ENCODE data around the gene SNPH. TPM values are rescaled to one million over a fixed set of nuclear protein-coding genes. Genes with fewer than 3 reads are reported as not detected.

SNPH gene
- total RNA-seq, 1 experiment from 2014 or later: 5.4 TPM

DNA sequence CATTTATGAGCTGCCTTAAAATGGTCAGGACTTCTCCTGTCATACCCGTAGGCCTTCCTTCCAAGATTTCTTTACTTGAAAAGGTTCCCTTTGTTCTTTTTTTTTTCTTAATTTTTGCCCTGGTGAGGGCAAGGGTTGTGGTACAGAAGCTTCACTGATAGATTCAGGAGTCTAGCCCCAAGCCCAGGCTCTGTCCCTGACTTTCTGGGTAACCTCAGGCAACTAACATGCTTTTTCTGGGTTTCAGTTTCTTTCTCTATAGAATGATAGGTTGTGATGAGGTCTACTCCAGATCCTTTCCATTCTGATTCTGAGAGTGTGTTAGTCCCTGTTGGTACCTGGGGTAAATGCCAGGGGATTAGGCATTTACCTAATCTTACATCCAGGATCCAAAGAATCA, 21.2 kb downstream of the SNPH start:
- no peak for DNase-seq (ENCODE audit: low read depth in 1 of 2, low spot score in 2 of 2)
- no peak overlapping the region for H3K4me3 ChIP-seq
- H3K27ac ChIP-seq: no peak overlapping the region
- H3K36me3 ChIP-seq: no peaks in the 10 kb centered on the region
- peaks cover 31% of the 10 kb centered on the region for H3K4me1 ChIP-seq (replicated peaks)
- no peaks in the 10 kb centered on the region for H3K9me3 ChIP-seq (replicated peaks)
- H3K27me3 ChIP-seq (replicated peaks): no peaks in the 10 kb centered on the region

DNA sequence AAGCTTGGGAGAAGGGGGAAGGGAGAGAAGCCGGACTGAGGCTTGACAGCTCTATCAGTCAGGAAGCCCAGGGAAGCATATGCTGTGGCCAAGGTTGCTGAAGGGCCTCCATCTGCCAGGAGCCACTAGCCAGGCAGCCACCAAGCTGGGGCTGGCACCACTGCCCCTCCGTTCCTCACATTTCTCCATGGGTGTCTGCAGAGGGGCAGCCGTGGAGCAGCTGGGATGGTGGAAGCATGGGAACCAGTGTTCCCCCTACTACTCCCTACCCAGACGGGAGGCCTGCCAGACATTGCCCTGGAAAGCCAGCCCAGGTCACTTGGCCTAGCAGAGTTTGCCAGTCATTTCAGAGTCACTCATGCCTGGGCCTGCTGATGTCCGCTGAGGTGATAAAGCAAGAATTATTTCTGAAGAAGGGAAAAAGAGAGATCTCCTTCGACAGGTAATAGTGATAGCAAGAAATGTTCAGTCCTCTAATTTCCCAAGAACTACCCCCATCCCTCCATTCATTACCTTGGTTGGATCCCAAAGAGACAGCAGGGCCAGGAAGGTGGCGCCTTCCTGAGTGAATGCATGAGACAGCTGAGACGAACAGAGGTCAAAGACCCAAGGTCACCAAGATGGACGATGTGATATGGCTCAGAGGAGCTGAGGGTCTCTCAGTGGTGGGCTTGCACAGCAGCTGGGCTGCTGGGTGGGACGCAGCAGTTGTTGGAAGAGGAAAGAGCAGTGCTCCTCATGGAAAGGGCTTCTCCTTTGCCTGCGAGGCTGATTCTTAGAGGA, 21.9 kb downstream of the SNPH start:
- H3K36me3 ChIP-seq: no peaks in the 10 kb centered on the region
- no peak overlapping the region for H3K27ac ChIP-seq
- no peak for DNase-seq (ENCODE audit: low read depth in 1 of 2, low spot score in 2 of 2)
- H3K4me3 ChIP-seq: no peak overlapping the region
- H3K9me3 ChIP-seq (replicated peaks): no peaks in the 10 kb centered on the region
- H3K4me1 ChIP-seq (replicated peaks): peaks cover 32% of the 10 kb centered on the region
- no peaks in the 10 kb centered on the region for H3K27me3 ChIP-seq (replicated peaks)

DNA sequence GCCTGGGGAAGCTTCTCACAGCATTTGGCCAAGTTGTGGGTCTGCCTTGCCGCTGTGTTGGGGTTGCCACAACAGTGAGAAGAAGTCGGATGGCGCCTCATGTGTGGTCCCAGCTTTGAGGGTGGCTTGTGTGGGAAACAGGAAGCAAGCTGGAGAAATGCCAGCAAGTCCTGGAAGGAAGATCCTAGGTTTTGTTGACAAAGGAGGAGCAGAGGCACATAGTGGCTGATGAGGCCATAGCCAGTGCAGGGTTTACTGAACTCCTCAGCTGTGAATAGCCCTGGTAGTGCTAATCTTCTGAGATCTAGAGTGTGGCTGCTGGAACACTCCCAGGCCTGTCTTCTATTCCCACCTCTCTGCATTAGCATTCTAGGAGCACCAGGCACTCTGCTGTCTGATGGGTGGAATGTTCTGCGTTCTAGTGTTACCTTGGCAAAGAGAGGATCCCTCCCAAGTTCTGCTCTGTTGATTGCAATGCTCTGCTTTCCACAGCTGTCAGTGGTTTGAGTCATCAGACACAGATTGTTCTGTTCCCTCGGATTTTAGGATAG, 25.2 kb downstream of the SNPH start:
- Histone ChIP-seq H3K4me3 (no peak overlapping the region), H3K9me3 (replicated peaks) (no peaks in the 10 kb centered on the region), H3K27me3 (replicated peaks) (no peaks in the 10 kb centered on the region), H3K4me1 (replicated peaks) (peaks cover 22% of the 10 kb centered on the region), H3K27ac (peak overlapping the region; percentile 55), H3K36me3 (no peaks in the 10 kb centered on the region)
- DNase-seq (ENCODE audit: low read depth in 1 of 2, low spot score in 2 of 2): peak; percentile 92 to 94

DNA sequence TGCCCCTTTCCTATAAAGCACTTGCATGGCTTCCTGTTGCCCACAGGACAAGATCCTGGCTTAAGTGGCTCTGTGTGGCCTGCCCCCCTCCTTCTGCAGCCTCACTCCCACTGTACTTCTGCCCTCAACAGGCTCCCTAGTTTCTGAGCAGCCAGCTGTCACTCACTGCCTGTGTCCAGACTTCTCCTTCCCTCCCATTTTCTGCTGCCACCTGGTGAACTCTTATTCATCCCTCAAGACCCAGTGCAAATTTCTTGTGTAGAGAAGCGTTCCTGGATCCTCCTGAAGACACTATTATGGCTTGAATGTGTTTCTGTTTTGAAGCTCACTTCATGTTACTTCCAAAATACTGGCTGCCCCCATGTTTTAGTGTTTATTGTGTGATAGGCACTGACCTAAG, 26.5 kb downstream of the SNPH start:
- Histone ChIP-seq H3K27me3 (replicated peaks) (no peaks in the 10 kb centered on the region), H3K4me3 (no peak overlapping the region), H3K9me3 (replicated peaks) (no peaks in the 10 kb centered on the region), H3K4me1 (replicated peaks) (peaks cover 22% of the 10 kb centered on the region), H3K27ac (no peak overlapping the region), H3K36me3 (no peaks in the 10 kb centered on the region)
- no peak for DNase-seq (ENCODE audit: low read depth in 1 of 2, low spot score in 2 of 2)

DNA sequence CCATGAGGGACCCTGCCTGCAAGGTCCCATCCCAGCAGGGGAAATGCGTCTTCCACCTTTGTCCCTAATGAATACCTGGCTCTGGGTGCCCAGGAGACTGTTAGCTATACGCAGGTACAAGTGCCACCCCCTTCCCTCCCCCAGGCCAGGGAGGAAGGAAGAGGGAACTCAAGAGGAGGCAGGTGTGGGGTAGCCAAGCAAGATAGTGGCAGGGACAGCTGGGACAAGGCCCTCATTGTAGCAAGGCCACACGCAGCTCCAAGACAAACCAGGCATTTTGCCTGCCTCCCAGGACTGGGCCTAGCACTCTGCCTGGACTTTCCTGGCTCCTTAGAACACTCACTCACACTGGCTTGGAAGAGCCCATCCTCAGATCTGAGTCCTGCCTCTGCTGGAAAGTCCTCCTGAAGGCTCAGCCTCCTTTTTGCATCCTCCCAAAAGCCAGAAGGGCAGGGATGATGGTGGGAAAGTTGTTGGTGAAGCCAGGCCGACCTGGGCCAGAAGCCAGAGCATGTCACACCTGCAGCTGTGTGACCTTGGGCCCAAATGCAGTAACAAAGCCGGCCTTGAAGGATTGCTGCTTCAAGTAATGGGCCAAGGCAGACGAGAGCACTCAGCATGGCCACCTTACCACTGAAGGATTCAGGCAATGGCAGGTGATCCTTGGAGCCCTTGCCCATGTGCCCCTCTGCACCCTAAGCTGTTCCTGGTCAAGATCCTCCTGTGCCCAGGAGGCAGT, 27.7 kb downstream of the SNPH start:
- no peak overlapping the region for H3K4me3 ChIP-seq
- H3K9me3 ChIP-seq (replicated peaks): no peaks in the 10 kb centered on the region
- H3K27me3 ChIP-seq (replicated peaks): no peaks in the 10 kb centered on the region
- no peak for DNase-seq (ENCODE audit: low read depth in 1 of 2, low spot score in 2 of 2)
- no peaks in the 10 kb centered on the region for H3K36me3 ChIP-seq
- no peak overlapping the region for H3K27ac ChIP-seq
- H3K4me1 ChIP-seq (replicated peaks): peaks cover 22% of the 10 kb centered on the region

DNA sequence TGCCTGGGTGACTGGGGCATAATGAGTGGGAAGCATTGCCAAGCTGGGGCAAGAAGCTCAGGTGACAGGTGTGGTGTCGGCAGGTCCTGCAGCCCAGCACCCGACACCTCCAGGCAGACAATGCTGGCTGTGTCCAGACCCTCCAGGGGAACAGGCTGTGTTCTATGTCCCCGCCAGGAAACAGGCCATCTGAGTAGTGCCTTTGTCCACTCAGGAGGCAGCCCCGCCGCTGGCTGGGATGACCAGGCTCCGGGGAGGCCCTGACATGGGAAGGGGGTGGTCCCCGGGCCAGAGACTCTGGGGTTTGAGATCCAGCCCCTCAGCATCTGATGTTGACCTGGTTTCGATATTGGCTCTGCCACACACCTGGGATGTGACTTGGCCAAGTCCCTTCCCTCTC, 28.4 kb downstream of the SNPH start:
- Histone ChIP-seq H3K9me3 (replicated peaks) (no peaks in the 10 kb centered on the region), H3K36me3 (0 out of 2 replicates have a peak, but pooled peaks cover 3% of the 10 kb centered on the region), H3K27ac (no peak overlapping the region), H3K4me1 (replicated peaks) (peaks cover 22% of the 10 kb centered on the region), H3K27me3 (replicated peaks) (no peaks in the 10 kb centered on the region), H3K4me3 (no peak overlapping the region)
- DNase-seq (ENCODE audit: low read depth in 1 of 2, low spot score in 2 of 2): no peak

DNA sequence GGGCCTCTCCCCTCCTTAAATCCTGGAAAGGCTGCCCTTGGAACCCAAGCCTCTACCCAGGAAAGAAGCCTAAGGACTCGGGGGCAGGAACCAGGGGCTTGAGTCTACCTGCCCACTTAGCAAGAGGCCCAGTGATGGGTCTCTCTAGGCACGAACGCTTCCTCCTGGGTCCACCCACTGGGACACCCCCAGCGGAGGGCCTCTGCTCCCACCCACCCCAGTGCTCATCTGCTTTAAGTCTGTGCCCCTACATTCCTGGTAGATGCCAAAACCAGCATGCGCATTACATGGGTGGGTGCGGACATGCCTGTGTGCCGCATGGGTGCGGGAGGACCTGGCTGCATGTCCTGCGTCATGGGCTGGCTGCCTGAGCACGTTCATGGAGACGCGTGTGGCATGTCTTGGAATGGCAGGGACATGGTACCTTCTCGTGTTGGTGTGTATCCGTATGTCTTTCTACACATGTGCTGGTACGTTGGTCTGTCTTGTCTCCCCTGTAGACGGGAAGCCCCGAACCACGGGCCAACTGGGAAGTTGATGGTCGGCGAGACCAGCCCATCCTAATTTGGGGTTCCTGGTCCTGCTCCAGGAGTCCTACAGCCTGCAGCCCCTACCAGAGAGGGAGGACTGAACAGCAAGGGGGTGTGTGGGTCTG, 29.3 kb downstream of the SNPH start:
- DNase-seq (ENCODE audit: low read depth in 1 of 2, low spot score in 2 of 2): no peak
- Histone ChIP-seq H3K36me3 (0 out of 2 replicates have a peak, but pooled peaks cover 3% of the 10 kb centered on the region), H3K27me3 (replicated peaks) (no peaks in the 10 kb centered on the region), H3K4me1 (replicated peaks) (peaks cover 20% of the 10 kb centered on the region), H3K27ac (no peak overlapping the region), H3K4me3 (no peak overlapping the region), H3K9me3 (replicated peaks) (no peaks in the 10 kb centered on the region)

DNA sequence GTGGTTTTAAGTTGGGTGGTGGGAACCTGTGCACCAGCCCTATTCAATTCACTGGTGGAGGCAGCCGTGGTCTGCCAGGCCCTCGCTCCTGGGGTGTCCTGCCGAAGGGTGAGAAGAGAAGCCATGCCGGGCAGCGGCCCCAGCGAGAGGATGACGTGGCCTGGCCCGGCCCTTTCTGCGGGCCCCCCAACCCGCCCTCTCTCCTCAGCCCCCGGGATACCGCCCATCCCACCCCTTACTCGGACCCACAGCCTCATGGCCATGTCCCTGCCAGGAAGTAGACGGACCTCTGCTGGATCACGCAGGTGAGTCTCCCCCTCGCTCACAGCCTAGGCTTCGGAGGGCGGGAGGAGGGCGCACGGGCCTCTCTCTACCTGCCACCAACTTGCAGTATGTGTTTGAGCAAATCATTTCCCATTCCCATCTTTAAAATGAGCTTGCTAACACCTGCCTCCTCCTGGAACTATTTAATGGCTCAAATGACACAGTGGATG, 30.1 kb downstream of the SNPH start:
- DNase-seq (ENCODE audit: low read depth in 1 of 2, low spot score in 2 of 2): no peak
- no peaks in the 10 kb centered on the region for H3K27me3 ChIP-seq (replicated peaks)
- H3K9me3 ChIP-seq (replicated peaks): no peaks in the 10 kb centered on the region
- no peak overlapping the region for H3K27ac ChIP-seq
- H3K4me1 ChIP-seq (replicated peaks): peaks cover 20% of the 10 kb centered on the region
- 0 out of 2 replicates have a peak, but pooled peaks cover 3% of the 10 kb centered on the region for H3K36me3 ChIP-seq
- H3K4me3 ChIP-seq: no peak overlapping the region

DNA sequence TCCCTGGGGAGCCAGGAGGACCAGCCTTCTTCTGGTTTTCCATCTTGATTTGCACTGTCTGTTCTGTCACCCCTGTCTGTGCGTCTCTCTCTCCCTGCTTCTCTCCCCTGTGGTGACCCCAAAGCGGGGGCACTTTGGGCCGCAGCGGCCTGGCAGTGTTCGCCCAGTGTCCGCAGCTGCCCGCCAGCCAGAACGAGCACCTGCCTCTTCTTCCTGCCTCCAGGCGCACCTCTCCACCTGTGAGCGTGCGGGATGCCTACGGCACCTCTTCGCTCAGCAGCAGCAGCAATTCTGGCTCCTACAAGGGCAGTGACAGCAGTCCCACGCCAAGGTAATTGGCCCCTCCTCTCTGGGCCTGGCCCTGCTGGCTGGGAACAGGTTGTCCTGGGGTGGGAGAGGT, 30.8 kb downstream of the SNPH start:
- Histone ChIP-seq H3K27me3 (replicated peaks) (no peaks in the 10 kb centered on the region), H3K36me3 (0 out of 2 replicates have a peak, but pooled peaks cover 3% of the 10 kb centered on the region), H3K4me3 (no peak overlapping the region), H3K4me1 (replicated peaks) (peaks cover 14% of the 10 kb centered on the region), H3K9me3 (replicated peaks) (no peaks in the 10 kb centered on the region), H3K27ac (no peak overlapping the region)
- DNase-seq (ENCODE audit: low read depth in 1 of 2, low spot score in 2 of 2): no peak

DNA sequence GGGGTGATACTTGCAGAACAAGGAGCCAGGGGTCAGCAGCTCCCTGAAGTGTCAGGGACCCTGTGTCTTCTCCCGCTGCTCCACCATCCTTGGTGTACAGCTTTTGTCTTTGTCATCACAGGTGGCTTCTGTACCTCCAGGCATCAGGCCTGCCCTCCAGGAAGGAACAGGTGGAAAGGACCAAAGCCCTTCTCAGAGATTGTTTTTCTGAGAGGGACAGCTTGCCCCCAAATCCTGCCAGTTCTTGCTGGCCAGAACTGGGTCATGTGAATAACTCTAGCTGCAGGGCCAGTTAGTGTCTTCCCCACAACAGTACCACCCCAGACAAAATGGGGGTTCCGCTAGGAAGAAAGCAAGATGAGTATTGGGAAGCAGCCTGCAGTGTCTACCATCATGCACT, 31.4 kb downstream of the SNPH start:
- 0 out of 2 replicates have a peak, but pooled peaks cover 3% of the 10 kb centered on the region for H3K36me3 ChIP-seq
- H3K4me3 ChIP-seq: no peak overlapping the region
- H3K9me3 ChIP-seq (replicated peaks): no peaks in the 10 kb centered on the region
- H3K27me3 ChIP-seq (replicated peaks): no peaks in the 10 kb centered on the region
- no peak overlapping the region for H3K27ac ChIP-seq
- DNase-seq (ENCODE audit: low read depth in 1 of 2, low spot score in 2 of 2): no peak
- H3K4me1 ChIP-seq (replicated peaks): peaks cover 9% of the 10 kb centered on the region

DNA sequence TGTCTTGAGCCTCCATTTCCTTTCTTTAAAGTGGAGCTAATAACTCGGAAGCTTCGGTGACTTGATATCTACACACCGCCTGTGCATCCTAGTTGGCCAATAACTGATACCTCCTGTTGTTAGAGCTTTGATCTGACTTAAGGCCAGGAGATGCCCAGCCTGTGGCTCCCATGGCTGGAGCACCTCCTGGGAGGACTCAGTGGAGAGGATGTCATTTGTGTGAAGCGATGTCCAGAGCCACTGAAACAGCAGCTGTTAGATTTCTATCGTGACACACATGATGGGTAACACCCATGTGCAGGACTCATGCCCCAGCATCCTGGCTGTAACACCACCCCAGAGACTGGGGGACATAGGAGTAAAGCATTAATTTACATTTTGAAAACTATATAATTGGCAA, 32.1 kb downstream of the SNPH start:
- no peak overlapping the region for H3K27ac ChIP-seq
- 0 out of 2 replicates have a peak, but pooled peaks cover 3% of the 10 kb centered on the region for H3K36me3 ChIP-seq

DNA sequence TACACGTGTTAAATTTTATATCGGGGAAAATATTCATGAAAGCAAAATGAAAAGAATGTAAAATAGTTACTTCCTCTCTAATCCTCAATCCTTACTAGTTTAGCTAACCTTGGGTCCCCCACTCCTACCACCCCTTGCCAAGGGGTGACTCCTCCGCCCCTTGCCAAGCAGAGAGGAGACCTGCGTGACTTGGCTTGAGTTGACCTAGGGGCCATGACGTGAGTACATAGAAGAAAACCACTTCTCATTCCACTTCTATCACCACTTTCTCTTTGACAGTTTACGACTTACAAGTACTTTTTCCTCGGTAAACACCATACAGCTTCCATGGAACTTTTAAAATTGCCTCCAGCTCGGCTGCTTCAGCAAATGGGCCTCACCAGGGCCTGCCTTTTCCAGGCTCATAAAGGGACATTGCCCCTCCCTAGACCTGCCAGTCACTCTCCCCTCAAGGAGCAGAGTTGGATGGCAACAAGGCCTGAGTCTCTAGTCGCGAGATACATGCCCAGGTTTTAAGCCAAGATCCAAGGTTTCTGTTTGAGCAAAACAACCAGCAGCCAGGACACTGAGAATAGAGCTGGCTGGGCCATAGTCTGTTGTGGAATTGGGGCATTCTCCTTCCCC, 32.9 kb downstream of the SNPH start:
- H3K36me3 ChIP-seq: 0 out of 2 replicates have a peak, but pooled peaks cover 3% of the 10 kb centered on the region
- no peak overlapping the region for H3K27ac ChIP-seq
- H3K4me1 ChIP-seq (replicated peaks): peaks cover 9% of the 10 kb centered on the region
- H3K4me3 ChIP-seq: no peak overlapping the region
- no peak for DNase-seq (ENCODE audit: low read depth in 1 of 2, low spot score in 2 of 2)
- H3K9me3 ChIP-seq (replicated peaks): no peaks in the 10 kb centered on the region
- H3K27me3 ChIP-seq (replicated peaks): no peaks in the 10 kb centered on the region

More for the DNA sequence above, 32.1 kb downstream of the SNPH start:
- no peaks in the 10 kb centered on the region for H3K9me3 ChIP-seq (replicated peaks)
- no peak overlapping the region for H3K4me3 ChIP-seq
- DNase-seq (ENCODE audit: low read depth in 1 of 2, low spot score in 2 of 2): no peak
- no peaks in the 10 kb centered on the region for H3K27me3 ChIP-seq (replicated peaks)
- H3K4me1 ChIP-seq (replicated peaks): peaks cover 9% of the 10 kb centered on the region

DNA sequence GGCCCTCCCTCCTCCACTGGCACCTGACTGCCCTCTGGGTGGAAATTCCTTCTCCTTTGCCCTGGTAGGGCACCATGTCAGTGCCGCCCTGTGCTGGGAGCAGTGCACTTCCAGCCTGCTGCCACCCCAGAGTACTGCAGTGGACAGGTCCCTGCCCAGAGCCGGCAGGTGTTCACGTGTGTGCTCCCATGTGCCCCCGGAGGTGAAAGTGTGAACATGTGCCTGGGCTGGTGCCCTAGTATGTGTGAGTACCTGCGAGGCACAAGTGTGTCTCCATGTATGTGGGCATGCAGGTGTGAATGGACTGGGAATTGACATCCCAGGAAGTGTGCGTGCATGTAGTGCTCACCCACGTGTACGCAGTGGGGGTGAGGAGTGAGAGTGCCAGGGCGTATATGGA, 33.4 kb downstream of the SNPH start:
- DNase-seq (ENCODE audit: low read depth in 1 of 2, low spot score in 2 of 2): no peak
- Histone ChIP-seq H3K4me1 (replicated peaks) (peaks cover 9% of the 10 kb centered on the region), H3K36me3 (0 out of 2 replicates have a peak, but pooled peaks cover 3% of the 10 kb centered on the region), H3K9me3 (replicated peaks) (no peaks in the 10 kb centered on the region), H3K4me3 (no peak overlapping the region), H3K27me3 (replicated peaks) (no peaks in the 10 kb centered on the region), H3K27ac (no peak overlapping the region)
